Gastrocnemius medialis (tissue), 4 donors: Measurements from ENCODE around the gene CPEB1. TPM values are rescaled to one million over a fixed set of nuclear protein-coding genes. Genes with fewer than 3 reads are reported as not detected.

Source experiments
- ATAC-seq, 2 donors: fragments of 150-250 bp; one replicate each; pipeline ENCODE4 v1.9.1; 2016
- DNase-seq, 2 donors: peaks; one replicate each; pipeline ENCODE4 v3.0.0-alpha.2; 2019
- H3K27ac ChIP-seq, 4 donors: fragments of 200-600 bp; sonication (generic); 1 replicate in 1 of 4; 2 replicates in 3 of 4; pipeline ENCODE4 v1.5.1; 2016 to 2018; ENCODE audit warnings: mild to moderate bottlenecking in 2 of 4, moderate library complexity in 1 of 4
- H3K27me3 ChIP-seq, 3 donors: fragments of 200-600 bp; sonication (generic) in 2 of 3; 1 replicate in 1 of 3; 2 replicates in 2 of 3; pipeline versions ENCODE4 v1.5.1 to v1.6.0; 2016 to 2019; ENCODE audit warnings: mild to moderate bottlenecking in 1 of 3, moderate library complexity in 1 of 3
- H3K36me3 ChIP-seq, 2 donors: fragments of 200-600 bp; sonication (generic) in 1 of 2; one replicate each; pipeline ENCODE4 v1.5.1; 2017 to 2018
- H3K4me1 ChIP-seq, 2 donors: fragments of 200-600 bp; sonication (generic) in 1 of 2; one replicate each; pipeline ENCODE4 v1.5.1; 2016 to 2017; ENCODE audit warnings: mild to moderate bottlenecking in 2 of 2
- H3K4me3 ChIP-seq, 4 donors: fragments of 200-600 bp; sonication (generic) in 3 of 4; 1 replicate in 1 of 4; 2 replicates in 3 of 4; pipeline ENCODE4 v1.5.1; 2016 to 2019; ENCODE audit warnings: mild to moderate bottlenecking in 2 of 4
- H3K9me3 ChIP-seq, 3 donors: fragments of 200-600 bp; sonication (generic) in 2 of 3; 1 replicate in 1 of 3; 2 replicates in 2 of 3; pipeline ENCODE4 v1.5.1; 2016 to 2019
- POLR2A ChIP-seq, 2 donors: fragments of 450-650 bp; IDR thresholded peaks; one replicate each; pipeline ENCODE4 v1.6.1; 2017; ENCODE audit warnings: antibody characterized with exemption in 2 of 2, mild to moderate bottlenecking in 2 of 2, moderate library complexity in 2 of 2
- in situ Hi-C, 4 donors: fragments of 200-750 bp; cut with MboI; loops; one replicate each; pipeline versions ENCODE4 v1.15.0 to v1.8.0; 2017; ENCODE audit warnings: low sequenced_read_pairs in 4 of 4
- intact Hi-C: fragments of 100-400 bp; cut with DNase I; formaldehyde crosslinking; loops from one replicate; pipeline ENCODE4 v1.15.1; 2023; ENCODE audit warnings: low total_unique reads
- total RNA-seq, 4 donors: library from RNA; depleted of rRNA; stranded (reverse); fragments of >200 nt; gene quantifications; one replicate each; pipeline versions ENCODE4 v1.1.0 to v1.2.3, GENCODE V29; 2016
- TF ChIP-seq, protein P1 (sequence below), 5 experiments: fragments of 450-650 bp in 3 of 5; fragments of 200-600 bp in 2 of 5; sonication (generic) in 2 of 5; IDR thresholded peaks in 4 of 5; conservative IDR thresholded peaks in 1 of 5; 1 replicate in 4 of 5; 2 replicates in 1 of 5; pipeline ENCODE4 v1.5.1; 2016 to 2019; ENCODE audit warnings: antibody characterized with exemption in 5 of 5, mild to moderate bottlenecking in 3 of 5, moderate library complexity in 3 of 5

CPEB1 gene
- total RNA-seq, 4 donors from 2014 or later, result 0.69 to 3.9 (median 2.7) TPM

DNA sequence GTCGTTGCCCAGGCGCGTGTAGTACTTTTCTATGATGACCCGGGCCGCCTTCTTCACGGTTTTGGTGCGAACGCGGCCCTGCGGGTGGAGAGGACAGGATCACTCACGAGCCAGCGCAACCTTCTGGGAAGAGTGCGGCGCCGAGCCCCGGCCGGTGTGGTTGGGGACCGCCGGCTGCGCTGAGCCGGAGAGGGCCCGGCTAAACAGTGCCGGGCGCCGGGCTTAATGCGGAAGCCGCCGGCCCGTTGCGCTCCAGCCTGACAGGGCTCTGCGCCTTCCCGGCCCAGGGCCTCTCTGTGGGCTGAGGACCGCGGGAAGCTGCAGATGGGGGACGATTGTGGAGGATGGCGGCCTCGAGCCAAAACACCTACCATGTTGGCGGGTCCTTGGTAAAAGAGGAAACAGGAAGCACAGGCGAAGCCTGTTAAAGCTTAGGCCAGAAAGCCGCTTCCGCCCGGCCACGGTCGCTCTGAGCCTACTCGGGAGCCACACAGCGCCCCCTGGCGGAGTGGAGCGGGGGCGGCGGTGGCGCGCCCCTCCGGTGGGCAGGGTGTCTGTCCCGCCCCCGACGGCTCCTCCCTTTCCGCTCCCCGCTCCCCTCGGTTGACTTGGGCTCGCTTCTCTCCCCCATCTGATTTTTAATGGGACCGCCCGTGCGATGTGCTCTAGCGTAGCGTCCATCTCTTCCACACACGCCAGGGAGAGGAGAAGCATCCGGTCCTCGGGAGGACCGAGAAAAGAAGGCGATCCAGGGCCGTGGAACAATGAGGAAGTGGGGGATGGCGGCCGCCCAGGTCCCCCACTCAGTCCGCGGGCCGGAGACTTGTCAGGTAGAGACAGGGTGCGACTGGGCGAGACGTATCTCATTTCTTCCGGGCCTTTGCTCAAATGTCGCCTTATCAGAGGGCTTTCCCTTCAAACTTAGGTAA lies 106.8 kb downstream of the CPEB1 start, which contains the start of gene RPS17:
Gene RPS17 (minus strand): TSS at position 403 of the 929 bp plus-strand sequence. CDS start 29 bp downstream, at position 374.
- Histone ChIP-seq H3K27me3 (no peaks in the 10 kb centered on the region), H3K27ac (peak within 1 kb of the TSS; percentile 80 to 91 (median 83)), H3K36me3 (peaks cover 0 to 37% of the 10 kb centered on the region in 2 donors), H3K4me3 (peak within 1 kb of the TSS; percentile 82 to 88 (median 85)), H3K9me3 (no peaks in the 10 kb centered on the region), H3K4me1 (peaks cover 8 to 11% of the 10 kb centered on the region in 2 donors)
- TF ChIP-seq, protein P1, sequence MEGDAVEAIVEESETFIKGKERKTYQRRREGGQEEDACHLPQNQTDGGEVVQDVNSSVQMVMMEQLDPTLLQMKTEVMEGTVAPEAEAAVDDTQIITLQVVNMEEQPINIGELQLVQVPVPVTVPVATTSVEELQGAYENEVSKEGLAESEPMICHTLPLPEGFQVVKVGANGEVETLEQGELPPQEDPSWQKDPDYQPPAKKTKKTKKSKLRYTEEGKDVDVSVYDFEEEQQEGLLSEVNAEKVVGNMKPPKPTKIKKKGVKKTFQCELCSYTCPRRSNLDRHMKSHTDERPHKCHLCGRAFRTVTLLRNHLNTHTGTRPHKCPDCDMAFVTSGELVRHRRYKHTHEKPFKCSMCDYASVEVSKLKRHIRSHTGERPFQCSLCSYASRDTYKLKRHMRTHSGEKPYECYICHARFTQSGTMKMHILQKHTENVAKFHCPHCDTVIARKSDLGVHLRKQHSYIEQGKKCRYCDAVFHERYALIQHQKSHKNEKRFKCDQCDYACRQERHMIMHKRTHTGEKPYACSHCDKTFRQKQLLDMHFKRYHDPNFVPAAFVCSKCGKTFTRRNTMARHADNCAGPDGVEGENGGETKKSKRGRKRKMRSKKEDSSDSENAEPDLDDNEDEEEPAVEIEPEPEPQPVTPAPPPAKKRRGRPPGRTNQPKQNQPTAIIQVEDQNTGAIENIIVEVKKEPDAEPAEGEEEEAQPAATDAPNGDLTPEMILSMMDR (IDR thresholded peaks at IDR 0.05 in 4 of 5, conservative IDR thresholded peaks at IDR 0.05 in 1 of 5), result peak; percentile 99 to 100 (median 99)
- TF ChIP-seq POLR2A (IDR thresholded peaks at IDR 0.05), result peak; percentile 85 to 91
- DNase-seq (peak; percentile 89 to 94), ATAC-seq (peak; percentile 91 to 95)
- intact Hi-C loops, result no loop called here
- in situ Hi-C loops, result loop anchor here in 3 of 4 donors (25.0 kb wide), 4 partner anchors 197 to 572 kb away; partner anchors contain the start of genes FSD2 (in 2 of the 3), WHAMM (in 2 of the 3), C15orf40 (in 1 of the 3) and TM6SF1 (in 1 of the 3)

DNA sequence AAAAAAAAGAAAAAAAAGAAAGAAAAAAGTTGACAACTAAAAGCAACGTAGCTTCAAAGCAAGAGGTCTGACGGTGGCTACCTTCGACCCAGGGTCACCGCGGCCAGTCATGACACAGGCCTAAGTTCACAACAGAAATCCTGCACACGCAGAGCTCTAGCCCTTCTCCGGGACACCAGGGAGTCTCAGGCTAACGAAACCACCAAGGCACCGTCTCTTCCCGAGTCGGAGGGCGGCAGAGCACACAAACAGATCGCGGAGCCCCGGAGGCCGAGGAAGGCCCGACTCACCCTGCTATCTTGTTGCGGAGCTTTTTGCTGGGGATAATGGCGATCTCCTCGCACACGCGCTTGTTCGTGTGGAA lies 107.5 kb downstream of the CPEB1 start:
- H3K4me1 ChIP-seq, result peaks cover 8 to 11% of the 10 kb centered on the region in 2 donors
- TF ChIP-seq POLR2A (IDR thresholded peaks at IDR 0.05), result no peak
- TF ChIP-seq, protein P1 (IDR thresholded peaks at IDR 0.05 in 4 of 5, conservative IDR thresholded peaks at IDR 0.05 in 1 of 5), result no peak
- peaks cover 0 to 43% of the 10 kb centered on the region in 2 donors for H3K36me3 ChIP-seq
- intact Hi-C loops, result loop anchor here (10.0 kb wide), 1 partner anchor 475 kb away; the partner anchor contains the start of gene C15orf40
- ATAC-seq, result peak; percentile 21 to 28
- H3K9me3 ChIP-seq, result no peaks in the 10 kb centered on the region
- in situ Hi-C loops, result loop anchor here (10.0 to 25.0 kb wide), 5 partner anchors 198 to 573 kb away; partner anchors contain the start of genes FSD2 (in 2 of the 4), WHAMM (in 2 of the 4), C15orf40 (in 1 of the 4) and TM6SF1 (in 1 of the 4)
- no peak for DNase-seq
- peak overlapping the region; percentile 82 to 88 (median 85) for H3K4me3 ChIP-seq
- H3K27me3 ChIP-seq, result no peaks in the 10 kb centered on the region
- H3K27ac ChIP-seq, result peak overlapping the region; percentile 80 to 91 (median 83)

DNA sequence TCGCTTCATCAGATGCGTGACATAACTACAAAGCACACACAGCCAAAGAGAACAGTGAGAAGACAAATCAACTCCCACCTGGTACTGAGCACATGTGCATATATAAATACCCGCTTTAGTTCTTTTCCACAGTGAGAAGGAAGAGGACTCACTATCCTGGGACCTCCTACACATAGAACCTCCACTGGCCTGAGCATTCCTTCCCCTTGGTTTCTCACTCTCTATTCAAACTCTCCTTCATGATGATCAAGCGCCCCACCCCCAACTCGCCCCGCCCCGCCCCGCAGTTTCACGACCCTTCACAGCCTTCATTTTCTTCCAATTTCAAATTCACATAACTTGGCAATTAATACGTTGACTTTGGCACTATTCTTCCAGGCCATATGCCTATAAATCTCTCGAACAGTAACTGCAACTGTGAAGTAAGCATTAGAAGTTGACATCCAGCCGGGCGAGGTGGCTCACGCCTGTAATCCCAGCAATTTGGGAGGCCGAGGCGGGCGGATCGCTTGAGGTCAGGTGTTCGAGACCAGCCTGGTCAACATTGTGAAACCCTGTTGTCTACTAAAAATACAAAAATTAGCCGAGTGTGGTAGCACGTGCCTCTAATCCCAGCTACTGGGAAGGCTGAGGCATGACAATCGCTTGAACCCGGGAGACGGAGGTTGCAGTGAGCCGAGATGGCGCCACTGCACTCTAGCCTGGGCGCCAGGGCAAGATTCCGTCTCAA lies 108.0 kb downstream of the CPEB1 start:
- peak overlapping the region; percentile 80 to 91 (median 83) for H3K27ac ChIP-seq
- TF ChIP-seq, protein P1 (IDR thresholded peaks at IDR 0.05 in 4 of 5, conservative IDR thresholded peaks at IDR 0.05 in 1 of 5), result no peak
- no peak for TF ChIP-seq POLR2A (IDR thresholded peaks at IDR 0.05)
- in situ Hi-C loops, result loop anchor here (10.0 to 25.0 kb wide), 5 partner anchors 198 to 573 kb away; partner anchors contain the start of genes FSD2 (in 2 of the 4), WHAMM (in 2 of the 4), C15orf40 (in 1 of the 4) and TM6SF1 (in 1 of the 4)

DNA sequence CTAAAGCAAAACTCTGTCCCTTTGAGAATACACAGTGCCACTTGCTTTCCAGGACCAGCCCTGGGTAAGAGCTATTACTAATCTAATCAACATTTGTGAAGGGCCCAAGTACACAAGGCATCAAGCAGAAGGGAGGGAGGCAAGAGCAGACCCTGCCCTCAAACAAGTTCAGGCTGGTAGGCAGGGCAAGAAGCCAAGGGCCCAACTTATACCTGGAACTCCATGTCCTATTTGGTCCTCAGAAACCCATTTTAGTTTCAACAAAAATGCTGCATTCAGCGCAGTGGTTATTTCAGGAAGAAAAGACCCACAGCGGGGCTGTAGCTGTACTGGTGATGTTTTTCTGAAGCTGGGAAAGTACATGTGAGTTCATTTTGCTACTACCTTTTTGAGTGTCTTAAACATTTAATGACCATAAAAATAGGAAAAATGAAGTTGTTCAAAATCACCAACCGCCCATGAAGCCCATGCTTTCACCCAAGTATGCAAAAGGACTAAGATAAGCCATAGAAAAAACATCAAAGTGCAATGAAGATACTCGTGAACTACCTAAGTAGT lies 109.7 kb downstream of the CPEB1 start:
- in situ Hi-C loops (loop anchor here (10.0 to 25.0 kb wide), 5 partner anchors 200 to 575 kb away; partner anchors contain the start of genes FSD2 (in 2 of the 4), WHAMM (in 2 of the 4), C15orf40 (in 1 of the 4) and TM6SF1 (in 1 of the 4)), intact Hi-C loops (loop anchor here (10.0 kb wide), 1 partner anchor 477 kb away; the partner anchor contains the start of gene C15orf40)
- no peak for DNase-seq
- H3K4me3 ChIP-seq, result no peak overlapping the region
- H3K9me3 ChIP-seq, result no peaks in the 10 kb centered on the region
- peaks cover 8 to 11% of the 10 kb centered on the region in 2 donors for H3K4me1 ChIP-seq
- H3K27me3 ChIP-seq, result no peaks in the 10 kb centered on the region
- H3K36me3 ChIP-seq, result peaks cover 0 to 46% of the 10 kb centered on the region in 2 donors
- ATAC-seq, result no peak
- peak overlapping the region in 2 of 4 donors; percentile 28 to 66 for H3K27ac ChIP-seq
- TF ChIP-seq, protein P1 (IDR thresholded peaks at IDR 0.05 in 4 of 5, conservative IDR thresholded peaks at IDR 0.05 in 1 of 5), result no peak
- TF ChIP-seq POLR2A (IDR thresholded peaks at IDR 0.05), result no peak

More for the DNA sequence above, 108.0 kb downstream of the CPEB1 start:
- Histone ChIP-seq H3K4me3 (peak overlapping the region; percentile 82 to 88 (median 85)), H3K27me3 (no peaks in the 10 kb centered on the region), H3K36me3 (peaks cover 0 to 46% of the 10 kb centered on the region in 2 donors), H3K9me3 (no peaks in the 10 kb centered on the region), H3K4me1 (peaks cover 8 to 11% of the 10 kb centered on the region in 2 donors)
- intact Hi-C loops, result loop anchor here (10.0 kb wide), 1 partner anchor 476 kb away; the partner anchor contains the start of gene C15orf40
- ATAC-seq, result no peak
- no peak for DNase-seq
